Measurements from ENCODE around the gene CTBP1.

GRCh38 chr4:1230971-1231636 is 17.8 kb downstream of the CTBP1 start:
- no peak for TF ChIP-seq EZH2phosphoT487 (IDR thresholded peaks at IDR 0.05; ENCODE audit: low read depth)
- TF ChIP-seq, protein P1, sequence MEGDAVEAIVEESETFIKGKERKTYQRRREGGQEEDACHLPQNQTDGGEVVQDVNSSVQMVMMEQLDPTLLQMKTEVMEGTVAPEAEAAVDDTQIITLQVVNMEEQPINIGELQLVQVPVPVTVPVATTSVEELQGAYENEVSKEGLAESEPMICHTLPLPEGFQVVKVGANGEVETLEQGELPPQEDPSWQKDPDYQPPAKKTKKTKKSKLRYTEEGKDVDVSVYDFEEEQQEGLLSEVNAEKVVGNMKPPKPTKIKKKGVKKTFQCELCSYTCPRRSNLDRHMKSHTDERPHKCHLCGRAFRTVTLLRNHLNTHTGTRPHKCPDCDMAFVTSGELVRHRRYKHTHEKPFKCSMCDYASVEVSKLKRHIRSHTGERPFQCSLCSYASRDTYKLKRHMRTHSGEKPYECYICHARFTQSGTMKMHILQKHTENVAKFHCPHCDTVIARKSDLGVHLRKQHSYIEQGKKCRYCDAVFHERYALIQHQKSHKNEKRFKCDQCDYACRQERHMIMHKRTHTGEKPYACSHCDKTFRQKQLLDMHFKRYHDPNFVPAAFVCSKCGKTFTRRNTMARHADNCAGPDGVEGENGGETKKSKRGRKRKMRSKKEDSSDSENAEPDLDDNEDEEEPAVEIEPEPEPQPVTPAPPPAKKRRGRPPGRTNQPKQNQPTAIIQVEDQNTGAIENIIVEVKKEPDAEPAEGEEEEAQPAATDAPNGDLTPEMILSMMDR (IDR thresholded peaks at IDR 0.05; ENCODE audit: low read depth, low read length), result no peak
